A673 (cell line): ENCODE measurements around the gene SSH2. TPM values are rescaled to one million over a fixed set of nuclear protein-coding genes. Genes with fewer than 3 reads are reported as not detected.

ENCODE experiments used
- BruUV-seq: library from RNA; stranded (reverse); fragments of 400-500 nt; replicated peaks from 2 replicates; lab custom pipeline; 2021; lab: Mats Ljungman, UMichigan
- CTCF ChIA-PET: fragments of 300-600 bp; sonication (Branson Sonifier 250); formaldehyde crosslinking; loops from one replicate; lab custom pipeline; 2022; ENCODE audit warnings: antibody characterized with exemption; lab: Charles Lee
- POLR2A ChIA-PET: fragments of 300-600 bp; sonication (Branson Sonifier 250); formaldehyde crosslinking; loops from one replicate; lab custom pipeline; 2022; ENCODE audit warnings: antibody characterized with exemption; ENCODE audit not compliant: low non-redundant PET; lab: Charles Lee
- DNase-seq: peaks from one replicate; pipeline ENCODE4 v3.0.0-alpha.2; 2015; ENCODE audit warnings: low spot score
- H3K27ac ChIP-seq: fragments of 200-600 bp; sonication (generic); 2 replicates; pipeline ENCODE4 v1.5.1; 2016; ENCODE audit warnings: mixed run types, low read depth, mild to moderate bottlenecking, mixed read lengths, antibody characterized with exemption, low read length; ENCODE audit not compliant: poor library complexity, severe bottlenecking
- H3K27me3 ChIP-seq: fragments of 200-600 bp; sonication (generic); replicated peaks from 2 replicates; pipeline ENCODE4 v1.6.1; 2017; ENCODE audit warnings: mixed run types, low read depth, mild to moderate bottlenecking, mixed read lengths, antibody characterized with exemption, low read length; ENCODE audit not compliant: insufficient read depth, poor library complexity
- H3K36me3 ChIP-seq: fragments of 200-600 bp; sonication (generic); 2 replicates; pipeline ENCODE4 v1.6.1; 2016; ENCODE audit warnings: mixed run types, mild to moderate bottlenecking, mixed read lengths, antibody characterized with exemption, low read length; ENCODE audit not compliant: insufficient read depth, poor library complexity, severe bottlenecking
- H3K4me1 ChIP-seq: fragments of 200-600 bp; sonication (generic); 2 replicates; pipeline ENCODE4 v1.6.1; 2017; ENCODE audit warnings: mixed run types, mild to moderate bottlenecking, mixed read lengths, antibody characterized with exemption, low read length; ENCODE audit not compliant: insufficient read depth, poor library complexity, severe bottlenecking
- H3K4me3 ChIP-seq: fragments of 200-600 bp; sonication (generic); 2 replicates; pipeline ENCODE4 v1.5.1; 2016; ENCODE audit warnings: low read depth, mixed run types, mild to moderate bottlenecking, mixed read lengths, low read length; ENCODE audit not compliant: poor library complexity, severe bottlenecking
- H3K9me3 ChIP-seq: fragments of 200-600 bp; sonication (generic); 2 replicates; pipeline ENCODE4 v1.6.1; 2016; ENCODE audit warnings: mixed run types, low read depth, mild to moderate bottlenecking, mixed read lengths, antibody characterized with exemption, low read length; ENCODE audit not compliant: poor library complexity, severe bottlenecking
- CTCF ChIP-seq: fragments of 300-800, 200-600 bp; sonication (generic); conservative IDR thresholded peaks from 2 replicates; pipeline ENCODE4 v1.5.1; 2017; ENCODE audit warnings: low read depth, mild to moderate bottlenecking, antibody characterized with exemption, low read length, moderate library complexity, mixed read lengths
- EZH2 ChIP-seq: fragments of 200-600 bp; sonication (generic); IDR thresholded peaks from 2 replicates; pipeline ENCODE4 v1.6.1; 2017; ENCODE audit warnings: borderline replicate concordance, low read depth, mild to moderate bottlenecking, mixed read lengths, antibody characterized with exemption, low read length; ENCODE audit not compliant: poor library complexity, severe bottlenecking
- intact Hi-C: fragments of 100-400 bp; cut with micrococcal nuclease; formaldehyde crosslinking; loops from one replicate; pipeline ENCODE4 v1.10.0; 2022; ENCODE audit not compliant: unreplicated experiment
- total RNA-seq: library from RNA; stranded (reverse); gene quantifications from 2 replicates; pipeline ENCODE4 v1.2.3, GENCODE V29; 2021

Gene SSH2
- total RNA-seq, 1 experiment from 2014 or later, result 75.5 TPM

DNA sequence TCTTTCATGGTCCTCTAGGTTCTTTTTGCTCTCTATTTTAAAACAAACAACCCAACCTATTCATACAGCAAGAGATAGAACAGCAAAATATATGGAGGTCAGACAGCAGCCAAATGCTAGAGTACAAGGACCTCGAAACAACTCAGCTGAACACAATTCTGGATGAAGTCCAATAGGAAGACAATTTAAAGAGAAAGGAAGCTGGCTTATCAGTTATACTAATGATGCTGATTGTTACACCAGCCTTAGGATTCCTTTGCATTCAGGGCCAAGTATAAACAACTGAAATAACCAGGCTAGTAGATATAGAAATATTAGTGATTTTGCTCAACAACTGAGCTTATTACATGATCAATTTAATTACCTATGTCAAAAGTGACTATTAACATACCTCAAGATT lies 2.5 kb downstream of the SSH2 start:
- BruUV-seq, result no TSS peak
- no peak overlapping the region for H3K27ac ChIP-seq
- intact Hi-C loops, result no loop called here
- H3K27me3 ChIP-seq, result no peaks in the 10 kb centered on the region
- CTCF ChIA-PET, result no interaction called here
- DNase-seq, result peak; percentile 34
- no peak for TF ChIP-seq CTCF
- no peak for TF ChIP-seq EZH2
- peak overlapping the region; percentile 80 for H3K4me3 ChIP-seq
- no peaks in the 10 kb centered on the region for H3K36me3 ChIP-seq
- H3K4me1 ChIP-seq, result peaks cover 31% of the 10 kb centered on the region
- H3K9me3 ChIP-seq, result no peaks in the 10 kb centered on the region
- POLR2A ChIA-PET, result no interaction called here

- ChIA-PET POLR2A (no interaction called here), CTCF (interaction anchor here (0.5 to 0.6 kb wide), 2 partner anchors 120 to 145 kb away, joined by 5 to 11 read pairs; no protein-coding TSS in a partner anchor)
- H3K4me1 ChIP-seq, result peaks cover 23% of the 10 kb centered on the region
- H3K27me3 ChIP-seq, result no peaks in the 10 kb centered on the region
- intact Hi-C loops, result no loop called here
- H3K27ac ChIP-seq, result no peak overlapping the region
- H3K36me3 ChIP-seq, result no peaks in the 10 kb centered on the region
- TF ChIP-seq CTCF (no peak), EZH2 (no peak)
- no peaks in the 10 kb centered on the region for H3K9me3 ChIP-seq
- no peak for DNase-seq
- no peak overlapping the region for H3K4me3 ChIP-seq
- no TSS peak for BruUV-seq
Measured at GRCh38 chr17:29924786-29925185, 5.2 kb downstream of the SSH2 start.

- Histone ChIP-seq H3K27me3 (no peaks in the 10 kb centered on the region), H3K9me3 (no peaks in the 10 kb centered on the region), H3K4me3 (no peak overlapping the region), H3K4me1 (peaks cover 7% of the 10 kb centered on the region), H3K27ac (no peak overlapping the region), H3K36me3 (no peaks in the 10 kb centered on the region)
- intact Hi-C loops, result no loop called here
- no peak for DNase-seq
- BruUV-seq, result TSS peak; percentile 2
- ChIA-PET CTCF (no interaction called here), POLR2A (interaction anchor here (1.1 kb wide), 1 partner anchor 280 kb away, joined by 5 read pairs; no protein-coding TSS in a partner anchor)
- TF ChIP-seq CTCF, result no peak
- no peak for TF ChIP-seq EZH2
Measured at GRCh38 chr17:29918922-29919856, 10.8 kb downstream of the SSH2 start.
